ENCODE measurements around the gene ZMYM2. TPM values are rescaled to one million over a fixed set of nuclear protein-coding genes. Genes with fewer than 3 reads are reported as not detected.

ZMYM2 gene
- total RNA-seq, 1 donor from 2014 or later: 92.1 TPM

DNA sequence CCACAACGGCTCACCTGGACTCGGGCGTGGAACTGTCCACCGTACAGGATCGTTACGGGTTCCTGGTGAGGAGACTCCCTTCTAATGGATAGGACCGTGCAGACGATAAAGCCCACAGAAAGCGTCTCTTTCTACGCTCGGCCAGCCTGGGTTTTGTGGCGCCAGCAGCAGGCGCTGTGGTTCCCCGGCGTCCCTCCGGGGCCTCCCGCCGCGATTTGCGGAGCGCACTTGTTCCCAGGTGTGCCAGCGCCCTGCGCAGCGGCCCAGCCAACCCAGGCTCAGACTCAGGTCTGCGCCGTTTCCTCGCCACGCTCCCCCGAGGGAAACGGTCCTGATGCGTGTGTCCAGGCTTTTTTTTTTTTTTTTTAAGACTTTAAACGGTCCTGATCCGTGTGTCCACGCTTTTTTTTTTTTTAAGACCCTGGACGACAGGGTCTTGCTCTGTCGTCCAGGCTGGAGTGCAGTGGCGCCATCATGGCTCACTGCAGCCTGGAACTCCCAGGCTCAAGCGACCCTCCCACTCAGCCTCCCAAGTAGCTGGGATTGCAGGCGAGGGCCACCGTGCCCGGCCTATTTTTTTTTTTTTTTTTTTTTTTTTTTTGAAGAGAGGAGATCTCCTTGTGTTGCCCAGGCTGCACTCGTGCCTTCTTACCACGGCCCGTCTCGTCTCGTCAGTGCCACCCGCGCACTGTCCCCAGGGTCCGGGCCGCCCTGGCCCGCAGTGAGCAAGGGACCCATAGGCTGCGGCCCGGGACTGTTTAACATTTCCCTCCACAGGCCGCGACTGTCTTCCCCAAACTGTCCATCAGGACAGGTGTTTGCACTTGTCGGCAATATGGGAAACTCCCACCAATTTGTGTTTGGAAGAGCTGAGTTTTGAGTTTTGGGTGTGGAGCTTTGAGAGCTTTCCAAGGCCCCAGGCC is 178.5 kb downstream of the ZMYM2 start:
- TF ChIP-seq, protein P1, sequence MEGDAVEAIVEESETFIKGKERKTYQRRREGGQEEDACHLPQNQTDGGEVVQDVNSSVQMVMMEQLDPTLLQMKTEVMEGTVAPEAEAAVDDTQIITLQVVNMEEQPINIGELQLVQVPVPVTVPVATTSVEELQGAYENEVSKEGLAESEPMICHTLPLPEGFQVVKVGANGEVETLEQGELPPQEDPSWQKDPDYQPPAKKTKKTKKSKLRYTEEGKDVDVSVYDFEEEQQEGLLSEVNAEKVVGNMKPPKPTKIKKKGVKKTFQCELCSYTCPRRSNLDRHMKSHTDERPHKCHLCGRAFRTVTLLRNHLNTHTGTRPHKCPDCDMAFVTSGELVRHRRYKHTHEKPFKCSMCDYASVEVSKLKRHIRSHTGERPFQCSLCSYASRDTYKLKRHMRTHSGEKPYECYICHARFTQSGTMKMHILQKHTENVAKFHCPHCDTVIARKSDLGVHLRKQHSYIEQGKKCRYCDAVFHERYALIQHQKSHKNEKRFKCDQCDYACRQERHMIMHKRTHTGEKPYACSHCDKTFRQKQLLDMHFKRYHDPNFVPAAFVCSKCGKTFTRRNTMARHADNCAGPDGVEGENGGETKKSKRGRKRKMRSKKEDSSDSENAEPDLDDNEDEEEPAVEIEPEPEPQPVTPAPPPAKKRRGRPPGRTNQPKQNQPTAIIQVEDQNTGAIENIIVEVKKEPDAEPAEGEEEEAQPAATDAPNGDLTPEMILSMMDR (IDR thresholded peaks at IDR 0.05): no peak
- H3K4me3 Mint-ChIP-seq (ENCODE audit: unreplicated experiment): no peak overlapping the region
- no peaks in the 10 kb centered on the region for H3K4me1 Mint-ChIP-seq (ENCODE audit: unreplicated experiment)
- H3K9me3 Mint-ChIP-seq (ENCODE audit: unreplicated experiment): no peaks in the 10 kb centered on the region
- H3K27me3 Mint-ChIP-seq (ENCODE audit: unreplicated experiment): peaks cover 49% of the 10 kb centered on the region
- DNase-seq (ENCODE audit: extremely low spot score, unreplicated experiment): peak; percentile 75
- no peak overlapping the region for H3K27ac Mint-ChIP-seq (ENCODE audit: unreplicated experiment)
- no peaks in the 10 kb centered on the region for H3K36me3 Mint-ChIP-seq (ENCODE audit: unreplicated experiment)

DNA sequence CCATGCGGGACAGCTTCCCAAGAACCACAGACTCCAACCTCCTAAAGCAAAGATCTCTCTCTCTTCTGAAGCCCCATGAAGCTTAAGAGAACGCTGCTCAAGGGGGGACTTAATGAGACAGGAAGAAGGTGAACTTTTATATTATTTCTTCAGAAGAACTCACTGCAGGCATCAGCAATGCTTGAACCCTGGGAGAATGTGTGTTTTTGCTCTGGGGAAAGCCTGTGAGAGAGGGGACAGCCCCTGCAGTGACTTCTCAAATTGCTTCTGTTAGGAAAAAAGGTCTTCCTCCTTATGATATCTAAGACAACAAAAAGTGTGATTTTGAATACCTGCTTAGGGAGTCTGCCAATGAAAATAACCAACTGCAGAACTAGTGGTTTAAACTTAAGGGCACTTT is 179.3 kb downstream of the ZMYM2 start:
- no peak overlapping the region for H3K27ac Mint-ChIP-seq (ENCODE audit: unreplicated experiment)

DNA sequence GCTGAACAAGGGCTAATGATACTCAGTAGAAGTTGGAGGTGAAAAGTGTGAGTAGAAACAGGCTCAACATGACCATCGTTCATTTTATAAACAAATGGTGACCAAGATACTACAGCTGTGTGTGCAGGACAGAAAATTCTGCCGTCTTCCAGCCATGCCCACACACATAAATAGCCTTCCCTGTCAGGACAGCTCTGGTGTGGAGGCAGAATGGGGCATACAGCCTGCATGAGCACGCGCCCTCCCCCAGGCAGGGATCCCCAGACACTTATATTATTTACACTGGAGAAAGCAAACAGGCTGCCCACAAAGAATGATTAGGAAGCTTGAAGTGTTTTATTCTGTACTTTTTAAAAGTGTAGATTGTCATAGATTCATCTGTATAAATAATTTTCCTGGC is 182.0 kb downstream of the ZMYM2 start:
- Mint-ChIP-seq H3K36me3 (ENCODE audit: unreplicated experiment) (no peaks in the 10 kb centered on the region), H3K9me3 (ENCODE audit: unreplicated experiment) (no peaks in the 10 kb centered on the region), H3K27ac (ENCODE audit: unreplicated experiment) (no peak overlapping the region), H3K4me3 (ENCODE audit: unreplicated experiment) (no peak overlapping the region), H3K27me3 (ENCODE audit: unreplicated experiment) (peaks cover 39% of the 10 kb centered on the region), H3K4me1 (ENCODE audit: unreplicated experiment) (no peaks in the 10 kb centered on the region)
- TF ChIP-seq, protein P1 (IDR thresholded peaks at IDR 0.05): no peak
- DNase-seq (ENCODE audit: extremely low spot score, unreplicated experiment): peak; percentile 46

More for the DNA sequence above, 179.3 kb downstream of the ZMYM2 start:
- H3K4me1 Mint-ChIP-seq (ENCODE audit: unreplicated experiment): no peaks in the 10 kb centered on the region
- no peak overlapping the region for H3K4me3 Mint-ChIP-seq (ENCODE audit: unreplicated experiment)
- TF ChIP-seq, protein P1 (IDR thresholded peaks at IDR 0.05): no peak
- peak; percentile 21 for DNase-seq (ENCODE audit: extremely low spot score, unreplicated experiment)
- H3K36me3 Mint-ChIP-seq (ENCODE audit: unreplicated experiment): no peaks in the 10 kb centered on the region
- H3K9me3 Mint-ChIP-seq (ENCODE audit: unreplicated experiment): no peaks in the 10 kb centered on the region
- H3K27me3 Mint-ChIP-seq (ENCODE audit: unreplicated experiment): peaks cover 44% of the 10 kb centered on the region

Other genes starting within 250 kb of the ZMYM2 start
- 59.4 and 62.8 TPM in 2 replicates for gene PSPC1, start 175.8 kb upstream of the ZMYM2 start, total RNA-seq
- gene ZMYM5, start 95.1 kb upstream of the ZMYM2 start, total RNA-seq: 18.0 and 18.3 TPM in 2 replicates
- not detected in 2 replicates for gene GJA3, start 202.3 kb downstream of the ZMYM2 start, total RNA-seq
- 0.27 TPM in 1 of 2 replicates, not detected in the other for gene GJB2, start 234.2 kb downstream of the ZMYM2 start, total RNA-seq

All from osteocyte (in vitro differentiated cells).